ENCODE data around the gene F2RL3. TPM values are rescaled to one million over a fixed set of nuclear protein-coding genes. Genes with fewer than 3 reads are reported as not detected.

F2RL3 gene
- total and polyA plus RNA-seq, 9 of the 15 experiments (the other 6 are each of a cell fraction or from before 2014, with no cell fraction given) = 1.4 to 27.6 (median 11.9) TPM

DNA sequence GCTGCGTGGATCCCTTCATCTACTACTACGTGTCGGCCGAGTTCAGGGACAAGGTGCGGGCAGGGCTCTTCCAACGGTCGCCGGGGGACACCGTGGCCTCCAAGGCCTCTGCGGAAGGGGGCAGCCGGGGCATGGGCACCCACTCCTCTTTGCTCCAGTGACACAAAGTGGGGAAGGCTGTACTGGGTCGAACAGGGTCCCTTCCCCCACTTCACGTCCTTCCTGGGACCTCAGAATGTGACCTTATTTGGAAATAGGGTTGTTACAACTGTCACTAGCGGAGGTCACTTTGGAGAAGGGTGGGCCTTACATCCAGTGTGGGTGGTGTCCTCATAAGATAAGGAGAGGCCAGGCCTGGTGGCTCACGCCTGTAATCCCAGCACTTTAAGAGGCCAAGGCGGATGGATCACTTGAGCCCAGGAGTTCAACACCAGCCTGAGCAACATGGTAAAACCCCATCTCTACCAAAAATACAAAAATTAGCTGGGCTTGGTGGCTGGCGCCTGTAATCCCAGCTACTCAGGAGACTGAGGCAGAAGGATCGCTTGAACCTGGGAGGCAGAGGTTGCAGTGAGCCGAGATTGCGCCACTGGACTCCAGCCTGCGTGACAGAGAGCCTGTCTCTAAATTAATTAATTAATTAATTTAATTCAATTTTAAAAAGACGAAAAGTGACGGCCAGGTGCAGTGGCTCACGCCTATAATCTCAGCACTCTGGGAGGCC is 1.8 kb downstream of the F2RL3 start (continued):
- TF ChIP-seq ZNF561 (CRISPR knock-in tag; conservative IDR thresholded peaks at IDR 0.05) (no peak), MEIS2 (IDR thresholded peaks at IDR 0.05; ENCODE audit: partially characterized antibody) (peak; percentile 75), MTA1 (IDR thresholded peaks at IDR 0.05; ENCODE audit: borderline replicate concordance) (0 out of 2 replicates have a peak, but pooled peaks have one; percentile 0), DACH1 (IDR thresholded peaks at IDR 0.05; ENCODE audit: partially characterized antibody) (no peak), E2F4 (CRISPR knock-in tag; IDR thresholded peaks at IDR 0.05; ENCODE audit: low read depth) (no peak), NFE2 (IDR thresholded peaks at IDR 0.05; ENCODE audit: low read depth) (no peak), ZNF644 (tag; IDR thresholded peaks at IDR 0.05; ENCODE audit: low read depth) (peak; percentile 90), ARNT (IDR thresholded peaks at IDR 0.05) (no peak), SRSF3 (IDR thresholded peaks at IDR 0.05; ENCODE audit: insufficient read depth, low read length) (no peak; the same call in 1 of the 2 replicates), ZBTB7A (IDR thresholded peaks at IDR 0.05; ENCODE audit: borderline replicate concordance, control insufficient read depth, low read depth, low read length) (no peak), BMI1 (IDR thresholded peaks at IDR 0.05; ENCODE audit: low read length) (no peak), TFAM (CRISPR knock-in tag; conservative IDR thresholded peaks at IDR 0.05) (no peak), PHTF2 (CRISPR knock-in tag; IDR thresholded peaks at IDR 0.05) (no peak), SAFB2 (IDR thresholded peaks at IDR 0.05; ENCODE audit: borderline replicate concordance, low read depth, low read length, severe bottlenecking) (no peak), PTBP1 (IDR thresholded peaks at IDR 0.05; ENCODE audit: low read depth, low read length) (no peak), BACH1 (tag; IDR thresholded peaks at IDR 0.05) (peak; percentile 88), ZEB2 (IDR thresholded peaks at IDR 0.05) (0 out of 2 replicates have a peak, but pooled peaks have one; percentile 43), NR3C1 (CRISPR knock-in tag; IDR thresholded peaks at IDR 0.05) (no peak), EP300 (IDR thresholded peaks at IDR 0.05; ENCODE audit: low read length) (peak; percentile 93), FOXK2 (conservative IDR thresholded peaks at IDR 0.05 in 1 of 2, IDR thresholded peaks at IDR 0.05 in 1 of 2; ENCODE audit: low read depth in 2 of 2) (peak; percentile 69 to 70), PHF21A (IDR thresholded peaks at IDR 0.05; ENCODE audit: borderline replicate concordance, low read depth) (no peak), POLR2G (IDR thresholded peaks at IDR 0.05; ENCODE audit: low read depth, low read length) (peak; percentile 38; the same call in 1 of the 2 replicates)
- TF ChIP-seq, protein P1, sequence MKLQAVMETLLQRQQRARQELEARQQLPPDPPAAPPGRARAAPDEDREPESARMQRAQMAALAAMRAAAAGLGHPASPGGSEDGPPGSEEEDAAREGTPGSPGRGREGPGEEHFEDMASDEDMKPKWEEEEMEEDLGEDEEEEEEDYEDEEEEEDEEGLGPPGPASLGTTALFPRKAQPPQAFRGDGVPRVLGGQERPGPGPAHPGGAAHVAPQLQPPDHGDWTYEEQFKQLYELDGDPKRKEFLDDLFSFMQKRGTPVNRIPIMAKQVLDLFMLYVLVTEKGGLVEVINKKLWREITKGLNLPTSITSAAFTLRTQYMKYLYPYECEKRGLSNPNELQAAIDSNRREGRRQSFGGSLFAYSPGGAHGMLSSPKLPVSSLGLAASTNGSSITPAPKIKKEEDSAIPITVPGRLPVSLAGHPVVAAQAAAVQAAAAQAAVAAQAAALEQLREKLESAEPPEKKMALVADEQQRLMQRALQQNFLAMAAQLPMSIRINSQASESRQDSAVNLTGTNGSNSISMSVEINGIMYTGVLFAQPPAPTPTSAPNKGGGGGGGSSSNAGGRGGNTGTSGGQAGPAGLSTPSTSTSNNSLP (IDR thresholded peaks at IDR 0.05; ENCODE audit: borderline replicate concordance, low read depth, low read length) = no peak
- TF ChIP-seq, protein P2, sequence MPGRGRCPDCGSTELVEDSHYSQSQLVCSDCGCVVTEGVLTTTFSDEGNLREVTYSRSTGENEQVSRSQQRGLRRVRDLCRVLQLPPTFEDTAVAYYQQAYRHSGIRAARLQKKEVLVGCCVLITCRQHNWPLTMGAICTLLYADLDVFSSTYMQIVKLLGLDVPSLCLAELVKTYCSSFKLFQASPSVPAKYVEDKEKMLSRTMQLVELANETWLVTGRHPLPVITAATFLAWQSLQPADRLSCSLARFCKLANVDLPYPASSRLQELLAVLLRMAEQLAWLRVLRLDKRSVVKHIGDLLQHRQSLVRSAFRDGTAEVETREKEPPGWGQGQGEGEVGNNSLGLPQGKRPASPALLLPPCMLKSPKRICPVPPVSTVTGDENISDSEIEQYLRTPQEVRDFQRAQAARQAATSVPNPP (IDR thresholded peaks at IDR 0.05; ENCODE audit: borderline replicate concordance, insufficient read depth, insufficient read length) = no peak
